ENCODE data around the gene HOXA9.
A peak's percentile ranks its signal among the peaks of the same experiment; 100 is the strongest.

Gene HOXA9

GRCh38 chr7:27165089-27165995 is at the start of gene HOXA9:
Gene HOXA9, minus strand, starts transcription at chr7:27165537. Its CDS starts 80 bp downstream, at chr7:27165457.
- no peaks in the 10 kb centered on the region for H3K9me3 Mint-ChIP-seq
- CTCF ChIA-PET: no interaction called here
- DNase-seq: no peak
- peak within 1 kb of the TSS; percentile 87 for H3K27ac Mint-ChIP-seq
- H3K4me3 Mint-ChIP-seq: peak within 1 kb of the TSS; percentile 41
- peaks cover 13% of the 10 kb centered on the region for H3K4me1 Mint-ChIP-seq
- H3K36me3 Mint-ChIP-seq: no peaks in the 10 kb centered on the region
- peaks cover 99% of the 10 kb centered on the region for H3K27me3 Mint-ChIP-seq

- DNase-seq: no peak
- peaks cover 96% of the 10 kb centered on the region for H3K27me3 Mint-ChIP-seq
- H3K36me3 Mint-ChIP-seq: no peaks in the 10 kb centered on the region
- H3K27ac Mint-ChIP-seq: peak overlapping the region; percentile 65
- H3K4me3 Mint-ChIP-seq: no peak overlapping the region
- CTCF ChIA-PET: no interaction called here
- H3K9me3 Mint-ChIP-seq: no peaks in the 10 kb centered on the region
- H3K4me1 Mint-ChIP-seq: peaks cover 7% of the 10 kb centered on the region
Observed at GRCh38 chr7:27214239-27214950, 49.1 kb upstream of the HOXA9 start.

GRCh38 chr7:27213433-27214238 is 48.3 kb upstream of the HOXA9 start:
- Mint-ChIP-seq H3K9me3 (no peaks in the 10 kb centered on the region), H3K27me3 (peaks cover 96% of the 10 kb centered on the region), H3K4me3 (no peak overlapping the region), H3K27ac (no peak overlapping the region), H3K36me3 (no peaks in the 10 kb centered on the region), H3K4me1 (peaks cover 7% of the 10 kb centered on the region)
- CTCF ChIA-PET: no interaction called here
- no peak for DNase-seq

- peaks cover 97% of the 10 kb centered on the region for H3K27me3 Mint-ChIP-seq
- no peaks in the 10 kb centered on the region for H3K9me3 Mint-ChIP-seq
- no peak for DNase-seq
- H3K27ac Mint-ChIP-seq: no peak overlapping the region
- H3K36me3 Mint-ChIP-seq: no peaks in the 10 kb centered on the region
- H3K4me3 Mint-ChIP-seq: no peak overlapping the region
- peaks cover 7% of the 10 kb centered on the region for H3K4me1 Mint-ChIP-seq
- CTCF ChIA-PET: no interaction called here
Observed at GRCh38 chr7:27212497-27213432, 47.4 kb upstream of the HOXA9 start.

- no peaks in the 10 kb centered on the region for H3K36me3 Mint-ChIP-seq
- peaks cover 99% of the 10 kb centered on the region for H3K27me3 Mint-ChIP-seq
Observed at GRCh38 chr7:27211764-27212204, 46.4 kb upstream of the HOXA9 start.

GRCh38 chr7:27211084-27211446 is 45.7 kb upstream of the HOXA9 start:
- Mint-ChIP-seq H3K4me3 (no peak overlapping the region), H3K27ac (no peak overlapping the region), H3K27me3 (peaks cover 99% of the 10 kb centered on the region), H3K9me3 (no peaks in the 10 kb centered on the region), H3K4me1 (peaks cover 7% of the 10 kb centered on the region), H3K36me3 (no peaks in the 10 kb centered on the region)
- CTCF ChIA-PET: interaction anchor here (0.6 to 5.0 kb wide), 13 partner anchors 8 to 809 kb away, joined by 3 to 33 read pairs (median 5); no protein-coding TSS in a partner anchor
- DNase-seq: no peak

More at GRCh38 chr7:27211764-27212204, 46.4 kb upstream of the HOXA9 start:
- Mint-ChIP-seq H3K4me1 (peaks cover 7% of the 10 kb centered on the region), H3K9me3 (no peaks in the 10 kb centered on the region), H3K27ac (no peak overlapping the region), H3K4me3 (no peak overlapping the region)
- no peak for DNase-seq
- CTCF ChIA-PET: interaction anchor here (1.2 to 5.0 kb wide), 6 partner anchors 11 to 708 kb away, joined by 3 to 33 read pairs (median 7); no protein-coding TSS in a partner anchor

- peak; percentile 57 for DNase-seq
- no peaks in the 10 kb centered on the region for H3K36me3 Mint-ChIP-seq
Observed at GRCh38 chr7:27210441-27211083, 45.2 kb upstream of the HOXA9 start.

GRCh38 chr7:27209933-27210440 is 44.6 kb upstream of the HOXA9 start:
- Mint-ChIP-seq H3K9me3 (no peaks in the 10 kb centered on the region), H3K4me3 (no peak overlapping the region), H3K27me3 (peaks cover 99% of the 10 kb centered on the region), H3K27ac (peak overlapping the region; percentile 40), H3K36me3 (no peaks in the 10 kb centered on the region), H3K4me1 (peaks cover 12% of the 10 kb centered on the region)
- CTCF ChIA-PET: interaction anchor here (0.6 to 5.0 kb wide), 15 partner anchors 9 to 883 kb away, joined by 3 to 33 read pairs (median 5); partner anchors contain the start of genes EVX1 and HIBADH
- no peak for DNase-seq

More at GRCh38 chr7:27210441-27211083, 45.2 kb upstream of the HOXA9 start:
- peak overlapping the region; percentile 2 for H3K4me3 Mint-ChIP-seq
- no peaks in the 10 kb centered on the region for H3K9me3 Mint-ChIP-seq
- H3K27me3 Mint-ChIP-seq: peaks cover 99% of the 10 kb centered on the region
- H3K27ac Mint-ChIP-seq: peak overlapping the region; percentile 40
- CTCF ChIA-PET: interaction anchor here (0.6 to 5.0 kb wide), 17 partner anchors 8 to 810 kb away, joined by 3 to 33 read pairs (median 5); partner anchors contain the start of gene EVX1
- H3K4me1 Mint-ChIP-seq: peaks cover 8% of the 10 kb centered on the region

- H3K27me3 Mint-ChIP-seq: peaks cover 99% of the 10 kb centered on the region
- H3K36me3 Mint-ChIP-seq: no peaks in the 10 kb centered on the region
- H3K9me3 Mint-ChIP-seq: no peaks in the 10 kb centered on the region
- no peak for DNase-seq
- CTCF ChIA-PET: interaction anchor here (0.6 to 5.0 kb wide), 10 partner anchors 13 to 884 kb away, joined by 3 to 33 read pairs (median 6); partner anchors contain the start of gene HIBADH
- H3K4me3 Mint-ChIP-seq: no peak overlapping the region
- no peak overlapping the region for H3K27ac Mint-ChIP-seq
- H3K4me1 Mint-ChIP-seq: peaks cover 12% of the 10 kb centered on the region
Observed at GRCh38 chr7:27208998-27209397, 43.7 kb upstream of the HOXA9 start.

- H3K36me3 Mint-ChIP-seq: no peaks in the 10 kb centered on the region
- no peak for DNase-seq
- H3K4me1 Mint-ChIP-seq: peaks cover 12% of the 10 kb centered on the region
- H3K27me3 Mint-ChIP-seq: peaks cover 99% of the 10 kb centered on the region
- CTCF ChIA-PET: interaction anchor here (0.7 to 5.0 kb wide), 5 partner anchors 11 to 889 kb away, joined by 3 to 33 read pairs (median 4); no protein-coding TSS in a partner anchor
- H3K9me3 Mint-ChIP-seq: no peaks in the 10 kb centered on the region
- H3K4me3 Mint-ChIP-seq: no peak overlapping the region
- H3K27ac Mint-ChIP-seq: no peak overlapping the region
Observed at GRCh38 chr7:27207348-27207985, 42.1 kb upstream of the HOXA9 start.

GRCh38 chr7:27205325-27206280 is 40.3 kb upstream of the HOXA9 start:
- H3K4me3 Mint-ChIP-seq: peak overlapping the region; percentile 5
- CTCF ChIA-PET: interaction anchor here (1.7 to 1.8 kb wide), 2 partner anchors 10 to 41 kb away, joined by 5 to 6 read pairs; no protein-coding TSS in a partner anchor
- peaks cover 23% of the 10 kb centered on the region for H3K4me1 Mint-ChIP-seq

More at GRCh38 chr7:27205325-27206280, 40.3 kb upstream of the HOXA9 start:
- no peak for DNase-seq
- no peak overlapping the region for H3K27ac Mint-ChIP-seq
- no peaks in the 10 kb centered on the region for H3K9me3 Mint-ChIP-seq
- H3K36me3 Mint-ChIP-seq: no peaks in the 10 kb centered on the region
- H3K27me3 Mint-ChIP-seq: peaks cover 99% of the 10 kb centered on the region

Measured in activated naive CD4-positive, alpha-beta T cell treated with anti-CD3 and anti-CD28 coated beads, Interleukin-2, amount 10 ng/mL, durations not matched to agents 7 days and 5 days (primary cell).